Adipose tissue (tissue), 3 donors: Measurements from ENCODE around the gene CD93. TPM values are rescaled to one million over a fixed set of nuclear protein-coding genes. Genes with fewer than 3 reads are reported as not detected.

ENCODE experiments used
- H3K27ac ChIP-seq: one replicate; pipeline ENCODE4 v1.5.1; 2013; ENCODE audit warnings: low read depth, low read length
- WGBS, 3 donors: extraction: QIAGEN DNeasy Blood & Tissue Kit; methylation state at CpG; one replicate each; pipeline ENCODE4 v1.1.7; 2013; 5-methylcytosine and 5-hydroxymethylcytosine counted together
- polyA plus RNA-seq, 3 donors: library from polyadenylated mRNA; stranded (reverse); fragments of 200-250 nt; gene quantifications; one replicate each; pipeline ENCODE4 v1.2.3, GENCODE V29; 2013
- donor health status: healthy with polysubstance abuse.
- donor health status: Bipolar disorder and iron deficiency.
- donor health status: healthy.

Gene CD93
- 10 to 100 TPM in 2 of 3 donors, 1 to 10 TPM in 1; 9.9 to 76.0 (median 20.2) TPM for polyA plus RNA-seq

GRCh38 chr20:23086056-23086566 is at the start of gene CD93:
TSS of gene CD93 (minus strand) at chr20:23086324. CDS start at chr20:23086192, 132 bp downstream.
- peak within 1 kb of the TSS; percentile 86 for H3K27ac ChIP-seq
- WGBS, 3 donors, result 37 to 57% (median 44%) methylated on average over 28 of the region's 28 CpGs

- 77 to 87% (median 79%) methylated on average over 8 of the region's 8 CpGs for WGBS, 3 donors
- H3K27ac ChIP-seq, result no peak overlapping the region
Measured at GRCh38 chr20:23133560-23133998, 47.5 kb upstream of the CD93 start.

GRCh38 chr20:23132930-23133559 is 46.9 kb upstream of the CD93 start:
- H3K27ac ChIP-seq, result no peak overlapping the region
- WGBS, 3 donors, result 51 to 74% (median 60%) methylated on average over 7 of the region's 7 CpGs

GRCh38 chr20:23132293-23132929 is 46.3 kb upstream of the CD93 start:
- H3K27ac ChIP-seq, result no peak overlapping the region

GRCh38 chr20:23131766-23132165 is 45.6 kb upstream of the CD93 start:
- H3K27ac ChIP-seq, result no peak overlapping the region
- WGBS, 3 donors, result 61 to 76% (median 69%) methylated on average over 11 of the region's 11 CpGs

More at GRCh38 chr20:23132293-23132929, 46.3 kb upstream of the CD93 start:
- 59 to 74% (median 60%) methylated on average over 14 of the region's 14 CpGs for WGBS, 3 donors

GRCh38 chr20:23130622-23131140 is 44.6 kb upstream of the CD93 start:
- no peak overlapping the region for H3K27ac ChIP-seq

GRCh38 chr20:23129891-23130621 is 43.9 kb upstream of the CD93 start:
- H3K27ac ChIP-seq, result no peak overlapping the region
- WGBS, 3 donors, result 77 to 82% (median 77%) methylated on average over 12 of the region's 12 CpGs

More at GRCh38 chr20:23130622-23131140, 44.6 kb upstream of the CD93 start:
- WGBS, 3 donors, result 58 to 77% (median 77%) methylated on average over 4 of the region's 4 CpGs

- H3K27ac ChIP-seq, result no peak overlapping the region
- 33 to 71% (median 66%) methylated on average over 2 of the region's 2 CpGs for WGBS, 3 donors
Measured at GRCh38 chr20:23129266-23129665, 43.1 kb upstream of the CD93 start.

GRCh38 chr20:23128461-23129125 is 42.5 kb upstream of the CD93 start:
- no peak overlapping the region for H3K27ac ChIP-seq
- WGBS, 3 donors, result 83 to 86% (median 84%) methylated on average over 13 of the region's 13 CpGs

GRCh38 chr20:23127506-23128279 is 41.6 kb upstream of the CD93 start:
- 90 to 95% (median 90%) methylated on average over 14 of the region's 14 CpGs for WGBS, 3 donors
- H3K27ac ChIP-seq, result no peak overlapping the region

- H3K27ac ChIP-seq, result no peak overlapping the region
- WGBS, 3 donors, result 59 to 85% (median 63%) methylated on average over 12 of the region's 12 CpGs
Measured at GRCh38 chr20:23126281-23127061, 40.3 kb upstream of the CD93 start.

GRCh38 chr20:23125625-23126191 is 39.6 kb upstream of the CD93 start:
- WGBS, 3 donors, result 49 to 85% (median 63%) methylated on average over 5 of the region's 5 CpGs
- no peak overlapping the region for H3K27ac ChIP-seq

GRCh38 chr20:23125159-23125558 is 39.0 kb upstream of the CD93 start:
- no peak overlapping the region for H3K27ac ChIP-seq
- WGBS, 3 donors, result 63 to 70% (median 67%) methylated on average over 5 of the region's 5 CpGs

- 82 to 87% (median 85%) methylated on average over 10 of the region's 10 CpGs for WGBS, 3 donors
Measured at GRCh38 chr20:23123886-23124285, 37.8 kb upstream of the CD93 start.

GRCh38 chr20:23122796-23123655 is 36.9 kb upstream of the CD93 start:
- WGBS, 3 donors, result 85 to 92% (median 91%) methylated on average over 17 of the region's 18 CpGs
- H3K27ac ChIP-seq, result no peak overlapping the region

More at GRCh38 chr20:23123886-23124285, 37.8 kb upstream of the CD93 start:
- H3K27ac ChIP-seq, result no peak overlapping the region

- WGBS, 3 donors, result 77 to 98% (median 79%) methylated on average over 6 to 7 of the region's 9 CpGs
- H3K27ac ChIP-seq, result no peak overlapping the region
Measured at GRCh38 chr20:23122321-23122720, 36.2 kb upstream of the CD93 start.
